Adrenal gland (tissue), 5 donors: Measurements from ENCODE around the gene METTL26.

ENCODE experiments used
- CTCF ChIP-seq, 6 experiments: fragments of 450-650 bp in 4 of 6; fragments of 200-600 bp in 2 of 6; sonication (generic) in 1 of 6; IDR thresholded peaks; 1 replicate in 5 of 6; 2 replicates in 1 of 6; pipeline versions ENCODE4 v1.5.1 to v1.8.0; 2016 to 2021; ENCODE audit warnings: antibody characterized with exemption in 6 of 6, mild to moderate bottlenecking in 2 of 6, moderate library complexity in 1 of 6
- POLR2A ChIP-seq, 2 donors: fragments of 450-650 bp; IDR thresholded peaks; one replicate each; pipeline ENCODE4 v1.6.1; 2017; ENCODE audit warnings: antibody characterized with exemption in 2 of 2, mild to moderate bottlenecking in 2 of 2, moderate library complexity in 1 of 2
- donor health status: DM: no; HTN: no; CAD: no.

DNA sequence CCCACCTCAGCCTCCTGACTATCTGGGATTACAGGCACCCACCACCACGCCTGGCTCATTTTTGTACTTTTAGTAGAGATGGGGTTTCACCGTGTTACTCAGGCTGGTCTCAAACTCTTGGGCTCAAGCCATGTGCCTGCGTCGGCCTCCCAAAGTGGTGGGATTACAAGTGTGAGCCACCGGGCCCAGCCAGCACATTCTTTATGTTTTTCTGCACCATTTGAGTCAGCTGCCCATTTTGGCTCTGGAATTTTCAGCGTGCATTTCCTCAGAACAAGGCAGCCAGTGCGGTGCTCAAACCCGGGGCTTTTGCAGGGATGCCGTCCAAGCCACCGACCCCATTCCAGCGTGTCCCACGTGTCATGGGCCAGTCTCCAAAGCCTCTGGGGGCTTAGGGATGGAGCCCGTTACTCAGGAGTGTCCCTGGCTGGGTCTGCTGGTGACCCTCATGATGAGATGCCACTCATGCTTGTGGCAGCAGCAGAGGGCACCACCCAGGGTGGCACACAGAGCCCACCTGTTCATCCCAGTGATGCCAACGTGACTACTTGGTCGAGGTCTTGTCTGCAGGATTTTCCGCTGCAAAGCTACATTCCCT lies 50.0 kb downstream of the METTL26 start:
- TF ChIP-seq CTCF (IDR thresholded peaks at IDR 0.05): no peak
- TF ChIP-seq POLR2A (IDR thresholded peaks at IDR 0.05): no peak
